Measurements from ENCODE around the gene ABCA13. TPM values are rescaled to one million over a fixed set of nuclear protein-coding genes. Genes with fewer than 3 reads are reported as not detected.

ABCA13 gene
- total RNA-seq, 4 donors from 2014 or later: 0.38 to 9.8 (median 4.9) TPM

- H3K4me3 ChIP-seq: no peak overlapping the region
- H3K36me3 ChIP-seq: no peaks in the 10 kb centered on the region
- no peaks in the 10 kb centered on the region for H3K9me3 ChIP-seq
- no peak for DNase-seq
- intact Hi-C loops (cut with DNase I): no loop called here
- H3K27me3 ChIP-seq: no peaks in the 10 kb centered on the region
- TF ChIP-seq POLR2A (IDR thresholded peaks at IDR 0.05) (no peak), CTCF (IDR thresholded peaks at IDR 0.05) (no peak)
- H3K4me1 ChIP-seq: peaks cover 0 to 20% (median 0%) of the 10 kb centered on the region in 3 donors
- WGBS, 2 donors: 78 to 80% methylated on average over 1 of the region's 1 CpG
- H3K27ac ChIP-seq: no peak overlapping the region
Observed at GRCh38 chr7:48173756-48174382, 2.6 kb downstream of the ABCA13 start.

GRCh38 chr7:48175019-48175418 is 3.8 kb downstream of the ABCA13 start:
- Histone ChIP-seq H3K36me3 (no peaks in the 10 kb centered on the region), H3K4me1 (peaks cover 0 to 20% (median 0%) of the 10 kb centered on the region in 3 donors), H3K9me3 (no peaks in the 10 kb centered on the region), H3K4me3 (no peak overlapping the region), H3K27me3 (no peaks in the 10 kb centered on the region), H3K27ac (no peak overlapping the region)
- intact Hi-C loops (cut with DNase I): no loop called here
- 50% methylated on average over 1 of the region's 1 CpG for WGBS, 2 donors
- no peak for DNase-seq
- TF ChIP-seq CTCF (IDR thresholded peaks at IDR 0.05) (no peak), POLR2A (IDR thresholded peaks at IDR 0.05) (no peak)

GRCh38 chr7:48176356-48176893 is 5.2 kb downstream of the ABCA13 start:
- Histone ChIP-seq H3K27me3 (no peaks in the 10 kb centered on the region), H3K36me3 (no peaks in the 10 kb centered on the region), H3K4me1 (peaks cover 0 to 17% (median 0%) of the 10 kb centered on the region in 3 donors), H3K27ac (no peak overlapping the region), H3K4me3 (no peak overlapping the region), H3K9me3 (no peaks in the 10 kb centered on the region)
- TF ChIP-seq CTCF (IDR thresholded peaks at IDR 0.05) (no peak), POLR2A (IDR thresholded peaks at IDR 0.05) (no peak)
- intact Hi-C loops (cut with DNase I): no loop called here
- no peak for DNase-seq
- WGBS, 2 donors: 53 to 96% methylated on average over 2 of the region's 2 CpGs

- H3K36me3 ChIP-seq: no peaks in the 10 kb centered on the region
- no peak for TF ChIP-seq POLR2A (IDR thresholded peaks at IDR 0.05)
- intact Hi-C loops (cut with DNase I): no loop called here
- no peak overlapping the region for H3K27ac ChIP-seq
- DNase-seq: no peak
- no peak overlapping the region for H3K4me3 ChIP-seq
- 87 to 89% methylated on average over 3 to 7 of the region's 11 CpGs for WGBS, 2 donors
- H3K27me3 ChIP-seq: no peaks in the 10 kb centered on the region
- H3K4me1 ChIP-seq: peaks cover 0 to 14% (median 0%) of the 10 kb centered on the region in 3 donors
- no peaks in the 10 kb centered on the region for H3K9me3 ChIP-seq
Observed at GRCh38 chr7:48177271-48177670, 6.0 kb downstream of the ABCA13 start.

- no peak overlapping the region for H3K4me3 ChIP-seq
- DNase-seq: no peak
- no peaks in the 10 kb centered on the region for H3K9me3 ChIP-seq
- TF ChIP-seq CTCF (IDR thresholded peaks at IDR 0.05): no peak
- TF ChIP-seq POLR2A (IDR thresholded peaks at IDR 0.05): no peak
- intact Hi-C loops (cut with DNase I): no loop called here
- peaks cover 0 to 19% (median 4%) of the 10 kb centered on the region in 3 donors for H3K4me1 ChIP-seq
- H3K36me3 ChIP-seq: no peaks in the 10 kb centered on the region
- no peak overlapping the region for H3K27ac ChIP-seq
- WGBS, 2 donors: 80 to 83% methylated on average over 7 to 9 of the region's 9 CpGs
- no peaks in the 10 kb centered on the region for H3K27me3 ChIP-seq
Observed at GRCh38 chr7:48179496-48180030, 8.3 kb downstream of the ABCA13 start.
